Measurements from ENCODE around the gene KRTAP5-2.

The KRTAP5-2 gene

DNA sequence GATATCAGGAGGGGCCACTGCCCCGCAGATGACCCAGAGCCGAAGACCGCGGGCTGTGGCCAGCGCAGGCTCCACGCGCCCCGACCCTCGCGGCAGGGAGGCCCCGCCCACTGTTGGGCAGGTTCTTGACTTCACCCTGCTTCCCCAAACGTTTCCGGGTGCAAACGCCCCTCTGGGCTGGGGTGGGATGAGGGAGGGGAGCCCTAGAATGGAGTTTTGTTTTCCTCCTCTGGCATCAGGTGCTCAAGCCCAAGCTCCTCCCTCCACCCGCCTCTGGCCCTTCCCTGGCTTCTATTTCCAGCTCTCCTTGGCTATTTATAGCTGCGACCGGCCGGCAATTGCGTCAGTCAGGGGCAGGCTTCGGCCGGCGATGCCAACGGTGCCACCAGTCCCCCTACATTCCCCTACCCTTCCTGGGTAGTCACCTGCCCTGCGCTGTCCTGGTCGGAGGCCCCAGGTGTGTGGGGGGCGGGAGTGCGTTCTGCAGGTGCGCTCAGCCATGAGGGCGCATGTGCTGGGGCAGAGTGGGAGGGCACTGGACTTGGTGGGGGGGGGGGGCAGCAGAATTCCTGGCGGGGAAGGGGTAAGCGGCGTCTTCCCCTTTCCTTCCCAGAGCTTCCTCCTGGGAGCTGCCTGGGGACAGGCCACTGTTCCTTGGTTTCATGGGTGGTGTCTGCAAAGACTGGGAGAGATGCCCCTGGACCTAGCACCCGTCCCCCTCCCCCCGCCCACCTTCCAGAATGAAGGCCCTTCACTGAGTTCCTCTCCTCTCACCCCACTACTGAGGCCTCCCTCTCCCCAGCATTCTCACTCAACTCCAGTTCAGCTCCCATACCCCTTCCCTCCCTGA is 49.6 kb downstream of the KRTAP5-2 start:
- TF ChIP-seq ZNF274 (IDR thresholded peaks at IDR 0.05; ENCODE audit: low read depth, low read length), result no peak
- H3K4me3 ChIP-seq (ENCODE audit: low read length), result no peak overlapping the region

DNA sequence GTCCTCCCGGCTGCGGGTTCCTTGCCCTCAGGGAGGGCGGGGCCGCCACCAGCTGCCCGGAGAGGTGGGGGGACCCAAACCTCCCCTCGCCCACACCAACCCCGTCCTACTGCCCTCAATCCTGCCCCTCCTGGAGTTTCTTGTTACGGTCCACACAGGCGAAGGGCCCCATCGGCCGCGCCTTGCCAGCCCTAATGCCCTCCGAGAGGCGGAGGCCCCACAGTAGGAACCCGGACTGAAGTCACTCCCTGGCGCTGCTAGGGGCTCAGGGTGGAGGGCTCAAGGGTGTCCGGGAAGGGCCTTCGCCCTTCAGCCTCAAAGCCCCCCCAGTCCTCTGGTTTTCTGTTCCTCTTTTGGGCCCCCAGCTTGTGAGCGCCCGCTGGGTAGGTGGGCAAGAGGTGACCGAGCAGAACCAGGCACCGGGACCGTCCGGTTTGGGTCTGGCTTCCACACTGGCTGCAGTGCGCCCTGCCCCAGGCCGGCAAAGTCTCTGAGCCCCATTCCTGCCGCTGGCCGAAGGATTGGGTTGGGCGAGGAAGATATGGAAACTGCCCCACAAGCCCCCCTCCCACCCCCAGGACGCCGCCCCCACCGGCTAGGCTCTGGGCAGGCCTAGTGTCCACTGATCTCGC is 50.5 kb downstream of the KRTAP5-2 start:
- TF ChIP-seq ZNF274 (IDR thresholded peaks at IDR 0.05; ENCODE audit: low read depth, low read length), result no peak
- no peak overlapping the region for H3K4me3 ChIP-seq (ENCODE audit: low read length)
